HepG2 (cell line): ENCODE data around the gene IFT80. TPM values are rescaled to one million over a fixed set of nuclear protein-coding genes. Genes with fewer than 3 reads are reported as not detected.

Experiments
- ARID2 ChIP-seq: sonication (generic); formaldehyde crosslinking; IDR thresholded peaks from 2 replicates; pipeline ENCODE4 v1.8.1; 2022; ENCODE audit warnings: mild to moderate bottlenecking, missing genetic modification reagents, borderline replicate concordance
- BCL3 ChIP-seq: sonication (generic); formaldehyde crosslinking; IDR thresholded peaks from 2 replicates; pipeline ENCODE4 v1.5.1; 2020; ENCODE audit warnings: mild to moderate bottlenecking, missing genetic modification reagents, moderate library complexity
- EEA1 ChIP-seq: sonication (generic); formaldehyde crosslinking; IDR thresholded peaks from 2 replicates; pipeline ENCODE4 v1.5.1; 2020; ENCODE audit warnings: mild to moderate bottlenecking, missing genetic modification reagents, borderline replicate concordance
- HNRNPH1 ChIP-seq: fragments of 200-400 bp; formaldehyde crosslinking; optimal IDR thresholded peaks from 2 replicates; pipeline ENCODE3; 2017; ENCODE audit warnings: mild to moderate bottlenecking, low read depth, low read length
- ISL2 ChIP-seq: sonication (generic); formaldehyde crosslinking; IDR thresholded peaks from 2 replicates; pipeline ENCODE4 v1.5.0; 2020; ENCODE audit warnings: missing genetic modification reagents
- KAT8 ChIP-seq: IDR thresholded peaks from 2 replicates; pipeline ENCODE4 v1.6.1; 2016; ENCODE audit warnings: missing genetic modification reagents, missing compliant biosample characterization
- NFIB ChIP-seq: sonication (generic); formaldehyde crosslinking; IDR thresholded peaks from 2 replicates; pipeline ENCODE4 v1.9.0; 2021; ENCODE audit warnings: missing genetic modification reagents, mild to moderate bottlenecking, borderline replicate concordance
- RCOR2 ChIP-seq: IDR thresholded peaks from 2 replicates; pipeline ENCODE4 v1.6.1; 2016; ENCODE audit warnings: missing biosample characterization, missing genetic modification reagents
- REPIN1 ChIP-seq: sonication (generic); formaldehyde crosslinking; IDR thresholded peaks from 2 replicates; pipeline ENCODE4 v1.8.0; 2022; ENCODE audit warnings: missing genetic modification reagents, low read depth, mild to moderate bottlenecking, borderline replicate concordance
- SALL1 ChIP-seq: sonication (generic); formaldehyde crosslinking; IDR thresholded peaks from 2 replicates; pipeline ENCODE4 v1.8.0; 2022; ENCODE audit warnings: mild to moderate bottlenecking, missing genetic modification reagents
- SP1 ChIP-seq, 2 experiments: fragments of 450-650 bp in 1 of 2; sonication (generic) in 1 of 2; formaldehyde crosslinking in 1 of 2; IDR thresholded peaks; 2 replicates each; pipeline versions ENCODE4 v1.4.0 to v1.6.1; 2016 to 2020; ENCODE audit warnings: missing genetic modification reagents in 1 of 2
- SP5 ChIP-seq: IDR thresholded peaks from 2 replicates; pipeline ENCODE4 v1.6.1; 2016; ENCODE audit warnings: low read depth, borderline replicate concordance
- TAF1 ChIP-seq: sonication (generic); formaldehyde crosslinking; IDR thresholded peaks from 2 replicates; pipeline ENCODE4 v1.4.0; 2020; ENCODE audit warnings: missing genetic modification reagents
- TGIF2 ChIP-seq: IDR thresholded peaks from 2 replicates; pipeline ENCODE4 v1.6.1; 2016; ENCODE audit warnings: control low read depth, missing compliant biosample characterization
- THAP9 ChIP-seq: sonication (generic); formaldehyde crosslinking; IDR thresholded peaks from 2 replicates; pipeline ENCODE4; 2020; ENCODE audit warnings: missing genetic modification reagents, mild to moderate bottlenecking, borderline replicate concordance
- ZFP36 ChIP-seq: fragments of 150-350 bp; IDR thresholded peaks from 2 replicates; pipeline ENCODE4 v1.6.1; 2018; ENCODE audit warnings: borderline replicate concordance, low read length, low read depth; ENCODE audit not compliant: partially characterized antibody
- ZKSCAN1 ChIP-seq: fragments of 150-350 bp; IDR thresholded peaks from 2 replicates; pipeline ENCODE4 v1.6.1; 2014; ENCODE audit warnings: low read length
- ZNF260 ChIP-seq: sonication (generic); formaldehyde crosslinking; IDR thresholded peaks from 2 replicates; pipeline ENCODE4 v1.4.0; 2020; ENCODE audit warnings: missing genetic modification reagents, low read depth, mild to moderate bottlenecking, borderline replicate concordance
- ZNF430 ChIP-seq: sonication (generic); formaldehyde crosslinking; IDR thresholded peaks from 2 replicates; pipeline ENCODE4 v1.9.0; 2021; ENCODE audit warnings: mild to moderate bottlenecking, missing genetic modification reagents
- ZNF589 ChIP-seq: sonication (generic); formaldehyde crosslinking; conservative IDR thresholded peaks from 2 replicates; pipeline ENCODE4 v1.8.0; 2022; ENCODE audit warnings: mild to moderate bottlenecking, moderate library complexity, missing genetic modification reagents
- ZNF724P ChIP-seq: sonication (generic); formaldehyde crosslinking; IDR thresholded peaks from 2 replicates; pipeline ENCODE4 v1.8.0; 2022; ENCODE audit warnings: missing genetic modification reagents, borderline replicate concordance
- ZNF776 ChIP-seq: sonication (generic); formaldehyde crosslinking; IDR thresholded peaks from 2 replicates; pipeline ENCODE4 v1.4.0; 2020; ENCODE audit warnings: mild to moderate bottlenecking, missing genetic modification reagents
- polyA plus RNA-seq, 8 experiments: library from polyadenylated mRNA; depleted of rRNA in 3 of 8; stranded (reverse) in 7 of 8; unstranded in 1 of 8; fragments of >200 nt; fragmentation: Illumina TruSeq in 4 of 8; extraction: Trizol in 4 of 8; gene quantifications; 2 replicates each; pipeline versions ENCODE4 v1.2.1 to v1.2.3, GENCODE V29; 2011 to 2016; ENCODE audit warnings: low read depth in 4 of 8, missing spikeins in 1 of 8, mixed read lengths in 1 of 8; ENCODE audit not compliant: insufficient read depth in 1 of 8
- total RNA-seq, 5 experiments: library from RNA; depleted of rRNA; stranded (reverse); fragments of >200 nt; fragmentation: Illumina TruSeq; extraction: Trizol; gene quantifications; 2 replicates each; pipeline ENCODE4 v1.2.3, GENCODE V29; 2016; ENCODE audit warnings: low read depth in 1 of 5
- TF ChIP-seq, protein P1 (sequence below): sonication (generic); formaldehyde crosslinking; IDR thresholded peaks from 2 replicates; pipeline ENCODE4 v1.8.1; 2022; ENCODE audit warnings: low read depth, mild to moderate bottlenecking, missing genetic modification reagents

Gene IFT80
- total and polyA plus RNA-seq, 2 of the 13 experiments (the other 11 are each of a cell fraction or from before 2014, with no cell fraction given): 11.4 to 15.7 TPM

- TF ChIP-seq ISL2 (no peak), ZNF430 (CRISPR knock-in tag) (no peak), TAF1 (CRISPR knock-in tag) (peak; percentile 30), RCOR2 (CRISPR knock-in tag) (no peak), EEA1 (CRISPR knock-in tag) (no peak), NFIB (CRISPR knock-in tag) (no peak), KAT8 (CRISPR knock-in tag) (peak; percentile 78), ZFP36 (no peak), HNRNPH1 (no peak), ZNF589 (CRISPR knock-in tag) (no peak; the same call in 1 of the 2 replicates), THAP9 (CRISPR knock-in tag) (no peak; the same call in 1 of the 2 replicates), REPIN1 (CRISPR knock-in tag) (no peak), SALL1 (CRISPR knock-in tag) (no peak), ARID2 (CRISPR knock-in tag) (no peak), SP1 (IDR thresholded peaks at IDR 0.05) (no peak), SP1 (CRISPR knock-in tag; IDR thresholded peaks at IDR 0.05) (peak; percentile 72), BCL3 (CRISPR knock-in tag) (no peak), ZNF724P (CRISPR knock-in tag) (peak; percentile 83; the same call in 1 of the 2 replicates), SP5 (CRISPR knock-in tag) (peak; percentile 61; the same call in 1 of the 2 replicates), TGIF2 (peak; percentile 81), ZNF776 (no peak), ZNF260 (no peak), ZKSCAN1 (no peak)
- TF ChIP-seq, protein P1, sequence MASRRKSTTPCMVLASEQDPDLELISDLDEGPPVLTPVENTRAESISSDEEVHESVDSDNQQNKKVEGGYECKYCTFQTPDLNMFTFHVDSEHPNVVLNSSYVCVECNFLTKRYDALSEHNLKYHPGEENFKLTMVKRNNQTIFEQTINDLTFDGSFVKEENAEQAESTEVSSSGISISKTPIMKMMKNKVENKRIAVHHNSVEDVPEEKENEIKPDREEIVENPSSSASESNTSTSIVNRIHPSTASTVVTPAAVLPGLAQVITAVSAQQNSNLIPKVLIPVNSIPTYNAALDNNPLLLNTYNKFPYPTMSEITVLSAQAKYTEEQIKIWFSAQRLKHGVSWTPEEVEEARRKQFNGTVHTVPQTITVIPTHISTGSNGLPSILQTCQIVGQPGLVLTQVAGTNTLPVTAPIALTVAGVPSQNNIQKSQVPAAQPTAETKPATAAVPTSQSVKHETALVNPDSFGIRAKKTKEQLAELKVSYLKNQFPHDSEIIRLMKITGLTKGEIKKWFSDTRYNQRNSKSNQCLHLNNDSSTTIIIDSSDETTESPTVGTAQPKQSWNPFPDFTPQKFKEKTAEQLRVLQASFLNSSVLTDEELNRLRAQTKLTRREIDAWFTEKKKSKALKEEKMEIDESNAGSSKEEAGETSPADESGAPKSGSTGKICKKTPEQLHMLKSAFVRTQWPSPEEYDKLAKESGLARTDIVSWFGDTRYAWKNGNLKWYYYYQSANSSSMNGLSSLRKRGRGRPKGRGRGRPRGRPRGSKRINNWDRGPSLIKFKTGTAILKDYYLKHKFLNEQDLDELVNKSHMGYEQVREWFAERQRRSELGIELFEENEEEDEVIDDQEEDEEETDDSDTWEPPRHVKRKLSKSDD (CRISPR knock-in tag): peak; percentile 63; the same call in 1 of the 2 replicates
Observed at GRCh38 chr3:160399125-160400029, at the start of gene IFT80, which contains the start of gene SMC4 (continued).
